ENCODE results near the gene KIAA0825.

DNA sequence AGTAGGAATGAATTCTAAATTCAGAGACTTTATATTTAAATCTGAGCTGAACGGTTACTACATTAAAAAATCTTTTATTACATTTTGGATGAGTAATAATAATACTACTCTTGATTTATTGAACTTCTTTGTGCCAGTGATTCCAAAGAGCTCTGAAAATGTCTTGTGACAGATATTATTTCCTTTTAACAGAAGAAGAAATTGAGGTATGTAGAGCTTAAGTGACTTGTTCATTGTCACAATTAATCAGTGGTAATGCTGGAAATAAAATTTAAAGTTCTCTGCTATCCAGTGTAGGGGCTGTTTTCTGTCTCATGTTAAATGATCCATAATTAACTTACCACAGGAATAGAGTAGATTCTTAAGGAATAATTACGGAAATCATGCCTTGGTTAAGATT, 335.3 kb downstream of the KIAA0825 start:
- TF ChIP-seq, protein P1, sequence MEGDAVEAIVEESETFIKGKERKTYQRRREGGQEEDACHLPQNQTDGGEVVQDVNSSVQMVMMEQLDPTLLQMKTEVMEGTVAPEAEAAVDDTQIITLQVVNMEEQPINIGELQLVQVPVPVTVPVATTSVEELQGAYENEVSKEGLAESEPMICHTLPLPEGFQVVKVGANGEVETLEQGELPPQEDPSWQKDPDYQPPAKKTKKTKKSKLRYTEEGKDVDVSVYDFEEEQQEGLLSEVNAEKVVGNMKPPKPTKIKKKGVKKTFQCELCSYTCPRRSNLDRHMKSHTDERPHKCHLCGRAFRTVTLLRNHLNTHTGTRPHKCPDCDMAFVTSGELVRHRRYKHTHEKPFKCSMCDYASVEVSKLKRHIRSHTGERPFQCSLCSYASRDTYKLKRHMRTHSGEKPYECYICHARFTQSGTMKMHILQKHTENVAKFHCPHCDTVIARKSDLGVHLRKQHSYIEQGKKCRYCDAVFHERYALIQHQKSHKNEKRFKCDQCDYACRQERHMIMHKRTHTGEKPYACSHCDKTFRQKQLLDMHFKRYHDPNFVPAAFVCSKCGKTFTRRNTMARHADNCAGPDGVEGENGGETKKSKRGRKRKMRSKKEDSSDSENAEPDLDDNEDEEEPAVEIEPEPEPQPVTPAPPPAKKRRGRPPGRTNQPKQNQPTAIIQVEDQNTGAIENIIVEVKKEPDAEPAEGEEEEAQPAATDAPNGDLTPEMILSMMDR (IDR thresholded peaks at IDR 0.05) = no peak
- TF ChIP-seq EP300 (IDR thresholded peaks at IDR 0.05; ENCODE audit: low read depth) (no peak), POLR2AphosphoS5 (IDR thresholded peaks at IDR 0.05) (no peak), POLR2A (IDR thresholded peaks at IDR 0.05) (no peak)
